GM18511 (cell line): Measurements from ENCODE around the gene EDARADD.
"Not testable (repeated sequence)": the region's sequence is repeated elsewhere in the genome, so short reads cannot be mapped to it uniquely, and the experiment has no call there.

Source experiments
- ATAC-seq: cut with Tn5 transposase; IDR thresholded peaks from one replicate; pipeline ENCODE4 v1.9.1; 2021; ENCODE audit warnings: mild to moderate bottlenecking, moderate library complexity; ENCODE audit not compliant: unreplicated experiment

The EDARADD gene

DNA sequence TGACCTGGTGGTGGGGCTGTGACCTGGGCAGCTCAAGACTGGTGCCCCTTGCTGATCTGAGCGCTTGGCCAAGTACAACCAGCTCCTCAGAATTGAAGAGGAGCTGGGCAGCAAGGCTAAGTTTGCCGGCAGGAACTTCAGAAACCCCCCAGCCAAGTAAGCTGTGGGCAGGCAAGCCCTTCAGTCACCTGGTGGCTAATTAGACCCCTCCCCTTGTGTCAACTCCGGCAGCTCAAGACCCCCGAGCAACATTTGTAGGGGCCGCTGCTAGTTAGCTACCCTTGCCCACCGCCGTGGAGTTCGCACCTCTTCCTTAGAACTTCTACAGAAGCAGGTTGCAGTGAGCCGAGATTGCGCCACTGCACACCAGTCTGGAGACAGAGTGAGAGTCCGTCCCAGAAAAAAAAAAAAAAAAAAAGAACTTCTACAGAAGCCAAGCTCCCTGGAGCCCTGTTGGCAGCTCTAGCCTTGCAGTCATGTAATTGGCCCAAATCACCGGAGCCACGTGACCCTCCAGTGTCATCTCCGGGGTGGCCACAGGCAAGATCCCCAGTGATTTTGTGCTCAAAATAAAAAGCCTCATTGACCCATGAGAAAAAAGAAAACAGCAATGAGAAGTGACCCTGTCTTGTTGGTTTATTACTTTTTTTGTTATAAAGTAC lies 90.4 kb downstream of the EDARADD start:
- ATAC-seq: no peak

DNA sequence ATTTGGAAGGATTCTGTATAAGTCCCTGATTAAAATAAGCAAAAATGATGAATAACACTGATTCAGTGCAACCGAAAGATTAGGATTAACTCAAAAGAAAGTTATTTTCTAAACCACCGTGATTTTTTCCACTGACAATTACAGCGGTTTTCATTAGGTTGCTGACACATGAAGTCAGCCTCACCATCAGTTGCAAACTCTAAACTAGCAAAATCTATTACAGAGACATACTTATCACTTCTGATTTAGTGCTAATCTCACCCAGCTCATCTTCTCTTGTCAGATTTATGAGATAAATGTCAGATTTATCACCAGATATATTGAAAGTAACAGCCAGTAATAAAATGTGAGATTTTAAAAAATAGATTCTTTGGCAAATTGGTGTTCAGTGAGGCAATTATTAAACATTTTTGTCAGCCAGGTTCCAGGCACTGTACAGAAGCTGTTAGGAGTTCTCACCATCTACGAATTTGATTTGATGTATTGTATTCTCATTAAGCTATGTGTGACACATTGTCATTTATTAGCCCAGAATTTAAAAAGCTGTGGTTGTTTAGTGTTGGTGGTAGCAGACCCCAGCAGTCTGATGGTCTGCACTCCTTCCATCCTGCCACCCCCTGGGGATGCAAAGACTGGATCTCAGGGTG lies 92.4 kb downstream of the EDARADD start:
- no peak for ATAC-seq

- ATAC-seq: not testable (repeated sequence)
Observed at GRCh38 chr1:236489161-236489560, 95.1 kb downstream of the EDARADD start.

DNA sequence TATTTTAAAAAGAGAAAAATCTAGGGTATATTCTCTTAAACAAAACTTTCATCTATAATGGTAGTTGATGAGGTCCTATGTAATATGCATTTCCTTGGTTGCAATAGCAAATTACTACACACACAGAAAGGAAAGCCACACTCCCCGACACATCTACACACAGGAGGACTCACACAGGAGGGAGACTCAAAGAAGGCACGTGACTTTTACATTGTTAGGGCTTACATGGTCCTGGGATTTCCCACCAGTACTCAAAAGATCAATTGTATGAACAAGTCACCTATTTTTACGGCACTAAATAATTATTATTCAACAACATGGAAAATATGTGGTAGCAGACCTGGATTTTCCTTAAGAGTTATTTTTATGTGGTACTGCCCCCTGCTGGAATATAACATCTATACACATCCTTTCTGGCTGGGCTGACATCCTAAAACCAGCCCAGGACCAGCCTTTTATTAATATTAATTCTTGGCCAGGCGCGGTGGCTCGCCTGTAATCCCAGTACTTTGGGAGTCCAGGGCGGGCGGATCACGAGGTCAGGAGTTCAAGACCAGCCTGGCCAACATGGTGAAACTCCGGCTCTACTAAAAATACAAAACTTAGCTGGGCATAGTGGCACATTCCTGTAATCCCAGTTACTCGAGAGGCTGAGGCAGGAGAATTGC lies 95.8 kb downstream of the EDARADD start:
- ATAC-seq: peak; percentile 72

GRCh38 chr1:236491469-236492136 lies 97.5 kb downstream of the EDARADD start:
- no peak for ATAC-seq

GRCh38 chr1:236492378-236492777 lies 98.3 kb downstream of the EDARADD start:
- ATAC-seq: no peak

DNA sequence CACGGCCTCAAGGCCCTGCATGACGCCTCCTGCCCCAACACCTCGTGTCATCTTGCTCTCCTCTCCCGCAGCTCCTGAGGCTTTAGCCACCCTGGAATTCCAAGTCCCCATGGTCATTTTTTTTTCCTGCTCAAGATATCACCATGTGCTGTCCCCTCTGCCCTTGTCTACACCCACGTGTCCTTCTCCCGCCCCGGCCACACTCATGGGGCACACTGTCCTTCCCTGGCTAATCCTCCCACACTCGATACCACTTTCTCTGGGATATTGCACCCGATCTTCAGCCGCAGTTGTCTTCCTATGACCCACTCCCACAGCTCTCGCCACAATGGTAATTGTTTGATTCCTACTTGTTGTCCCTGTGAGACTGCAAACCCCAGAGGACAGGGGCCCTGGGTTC lies 100.0 kb downstream of the EDARADD start:
- ATAC-seq: no peak

DNA sequence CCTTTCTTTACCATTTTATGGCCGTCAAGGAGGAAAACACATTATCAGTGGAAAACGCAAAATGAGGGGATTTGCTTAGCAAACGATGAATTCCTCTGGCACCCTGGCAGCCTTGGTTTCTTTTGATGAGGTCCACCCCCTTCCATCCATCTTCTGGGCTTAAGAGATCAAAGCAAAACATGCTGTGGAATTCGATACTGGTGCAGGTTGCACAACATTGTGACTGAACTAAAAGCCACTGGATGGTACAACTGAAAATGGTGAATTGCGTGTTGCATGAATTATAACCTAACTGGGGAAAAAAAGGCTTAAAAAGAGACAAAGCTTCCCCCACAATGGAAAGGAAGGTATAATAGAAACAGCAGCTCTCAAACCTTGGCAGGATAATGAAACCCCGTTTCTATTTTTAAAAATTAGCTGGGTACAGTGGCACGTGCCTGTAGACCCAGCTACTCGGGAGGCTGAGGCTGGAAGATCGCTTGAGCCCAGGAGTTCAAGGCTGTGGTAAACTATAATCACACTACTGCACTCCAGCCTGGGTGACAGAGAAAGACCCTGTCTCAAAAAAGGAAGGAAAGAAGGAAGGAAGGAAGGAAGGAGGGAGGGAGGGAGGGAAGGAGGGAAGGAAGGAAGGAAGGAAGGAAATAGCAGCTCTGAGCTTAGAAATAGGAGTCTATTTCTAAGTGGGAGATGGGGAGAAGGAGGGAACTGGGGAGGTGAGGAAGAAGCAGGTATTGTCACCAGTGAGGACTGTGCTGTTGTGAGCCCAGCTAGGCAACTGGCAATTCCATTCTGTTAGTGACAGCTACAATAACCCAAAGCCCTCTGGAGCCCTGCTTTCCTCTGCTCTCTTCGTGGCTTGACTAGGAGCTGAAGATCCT lies 100.7 kb downstream of the EDARADD start:
- no peak for ATAC-seq

- ATAC-seq: no peak
Observed at GRCh38 chr1:236495467-236496112, 101.5 kb downstream of the EDARADD start.

DNA sequence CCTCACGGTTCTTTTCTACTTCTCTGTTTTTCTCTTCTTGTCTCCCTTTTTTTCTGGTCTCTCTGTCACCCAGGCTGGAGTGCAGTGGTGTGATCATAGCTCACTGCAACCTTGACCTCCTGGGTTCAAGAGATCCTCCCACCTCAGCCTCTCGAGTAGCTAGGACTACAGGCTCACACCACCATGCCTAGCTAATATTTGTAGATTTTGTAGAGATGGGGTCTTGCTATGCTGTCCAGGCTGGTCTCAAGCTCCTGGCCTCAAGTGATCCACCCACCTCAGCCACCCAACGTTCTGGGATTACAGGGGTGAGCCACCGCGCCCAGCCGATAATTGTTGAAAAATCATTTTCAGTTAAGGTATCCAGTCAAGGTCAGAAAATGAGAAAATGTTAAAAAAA lies 103.8 kb downstream of the EDARADD start:
- no peak for ATAC-seq

GRCh38 chr1:236501093-236501492 lies 107.0 kb downstream of the EDARADD start:
- ATAC-seq: no peak

GRCh38 chr1:236502579-236502971 lies 108.5 kb downstream of the EDARADD start:
- no peak for ATAC-seq

- peak; percentile 55 for ATAC-seq
Observed at GRCh38 chr1:236502972-236503639, 109.0 kb downstream of the EDARADD start.

DNA sequence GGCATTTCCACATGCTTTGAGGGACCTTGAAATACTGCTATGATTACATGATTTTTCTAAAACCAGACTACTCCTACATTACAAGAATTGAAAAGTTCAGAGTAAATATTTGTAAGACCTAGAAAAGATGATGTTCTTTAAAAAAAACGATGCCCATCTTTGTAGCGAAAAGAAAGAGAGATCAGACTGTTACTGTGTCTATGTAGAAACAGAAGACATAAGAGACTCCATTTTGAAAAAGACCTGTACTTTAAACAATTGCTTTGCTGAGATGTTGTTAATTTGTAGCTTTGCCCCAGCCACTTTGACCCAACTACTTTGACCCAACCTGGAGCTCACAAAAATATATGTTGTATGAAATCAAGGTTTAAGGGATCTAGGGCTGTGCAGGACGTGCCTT lies 110.3 kb downstream of the EDARADD start:
- not testable (repeated sequence) for ATAC-seq

- ATAC-seq: no peak
Observed at GRCh38 chr1:236507022-236507700, 113.1 kb downstream of the EDARADD start.

DNA sequence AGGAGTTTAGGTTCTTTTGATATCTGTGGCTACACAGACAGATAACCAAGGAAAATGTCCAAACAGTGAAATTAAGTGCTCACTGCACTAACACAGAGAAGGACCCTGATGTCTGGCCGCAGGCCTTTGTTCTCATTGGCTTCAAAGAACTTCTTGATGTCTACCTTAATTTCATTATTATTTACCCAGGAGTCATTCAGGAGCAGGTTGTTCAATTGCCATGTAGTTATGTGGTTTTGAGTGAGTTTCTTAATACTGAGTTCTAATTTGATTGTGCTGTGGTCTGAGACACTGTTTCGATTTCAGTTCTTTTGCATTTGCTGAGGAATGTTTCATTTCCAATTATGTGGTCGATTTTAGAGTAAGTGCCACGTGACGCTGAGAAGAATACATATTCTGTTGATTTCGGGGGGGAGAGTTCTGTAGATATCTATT lies 114.5 kb downstream of the EDARADD start:
- ATAC-seq: peak; percentile 72

DNA sequence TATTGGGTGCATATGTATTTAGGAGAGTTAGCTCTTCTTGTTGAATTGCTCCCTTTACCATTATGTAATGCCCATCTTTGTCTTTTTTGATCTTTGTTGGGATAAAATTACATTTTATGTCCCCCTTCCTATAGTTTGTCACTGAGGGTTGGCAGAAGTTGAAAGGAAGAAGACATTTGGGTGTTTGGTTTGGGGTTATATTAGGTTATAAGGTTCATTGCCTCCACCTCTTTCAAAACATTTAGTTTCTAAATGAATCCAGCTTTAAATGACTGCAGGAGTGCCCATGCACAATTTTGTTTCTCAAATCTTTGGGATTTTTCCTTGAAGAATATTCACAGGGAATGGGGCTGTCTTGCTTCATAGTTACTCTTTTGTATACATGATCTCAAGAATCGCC lies 115.1 kb downstream of the EDARADD start:
- ATAC-seq: peak; percentile 32

- no peak for ATAC-seq
Observed at GRCh38 chr1:236509647-236510401, 115.7 kb downstream of the EDARADD start.
